Subcutaneous adipose tissue (tissue), 4 donors: ENCODE results near the gene WDPCP. TPM values are rescaled to one million over a fixed set of nuclear protein-coding genes. Genes with fewer than 3 reads are reported as not detected.

ENCODE experiments used
- total RNA-seq, 4 donors: library from RNA; depleted of rRNA; stranded (reverse); fragments of >200 nt; gene quantifications; one replicate each; pipeline ENCODE4 v1.1.0, GENCODE V29; 2016
- TF ChIP-seq, protein P1 (sequence below): fragments of 450-650 bp; IDR thresholded peaks from one replicate; pipeline ENCODE4 v1.5.1; 2016; ENCODE audit warnings: low read depth, mild to moderate bottlenecking, control low read depth, antibody characterized with exemption, moderate library complexity

WDPCP gene
- total RNA-seq, 4 donors from 2014 or later, result 19.5 to 29.5 (median 22.9) TPM

DNA sequence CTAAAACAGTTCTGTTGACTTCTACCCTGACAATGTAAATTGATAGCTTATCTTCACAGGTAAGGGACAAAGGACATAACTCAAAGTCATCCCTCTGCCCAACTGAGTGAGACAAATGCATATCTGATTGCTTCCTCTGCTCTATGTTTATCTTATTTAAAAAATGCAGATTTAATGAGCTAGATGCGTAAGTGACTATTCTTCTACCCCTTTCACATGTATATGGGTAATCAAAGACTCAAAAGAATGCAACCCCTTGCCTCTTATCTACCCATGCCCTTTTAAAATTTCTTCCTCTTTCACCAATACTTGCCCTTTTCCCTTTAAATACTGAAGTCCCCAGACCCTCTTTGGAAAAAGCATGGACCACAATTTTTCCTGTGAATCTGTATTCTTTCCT lies 253.4 kb downstream of the WDPCP start:
- TF ChIP-seq, protein P1, sequence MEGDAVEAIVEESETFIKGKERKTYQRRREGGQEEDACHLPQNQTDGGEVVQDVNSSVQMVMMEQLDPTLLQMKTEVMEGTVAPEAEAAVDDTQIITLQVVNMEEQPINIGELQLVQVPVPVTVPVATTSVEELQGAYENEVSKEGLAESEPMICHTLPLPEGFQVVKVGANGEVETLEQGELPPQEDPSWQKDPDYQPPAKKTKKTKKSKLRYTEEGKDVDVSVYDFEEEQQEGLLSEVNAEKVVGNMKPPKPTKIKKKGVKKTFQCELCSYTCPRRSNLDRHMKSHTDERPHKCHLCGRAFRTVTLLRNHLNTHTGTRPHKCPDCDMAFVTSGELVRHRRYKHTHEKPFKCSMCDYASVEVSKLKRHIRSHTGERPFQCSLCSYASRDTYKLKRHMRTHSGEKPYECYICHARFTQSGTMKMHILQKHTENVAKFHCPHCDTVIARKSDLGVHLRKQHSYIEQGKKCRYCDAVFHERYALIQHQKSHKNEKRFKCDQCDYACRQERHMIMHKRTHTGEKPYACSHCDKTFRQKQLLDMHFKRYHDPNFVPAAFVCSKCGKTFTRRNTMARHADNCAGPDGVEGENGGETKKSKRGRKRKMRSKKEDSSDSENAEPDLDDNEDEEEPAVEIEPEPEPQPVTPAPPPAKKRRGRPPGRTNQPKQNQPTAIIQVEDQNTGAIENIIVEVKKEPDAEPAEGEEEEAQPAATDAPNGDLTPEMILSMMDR, result no peak

DNA sequence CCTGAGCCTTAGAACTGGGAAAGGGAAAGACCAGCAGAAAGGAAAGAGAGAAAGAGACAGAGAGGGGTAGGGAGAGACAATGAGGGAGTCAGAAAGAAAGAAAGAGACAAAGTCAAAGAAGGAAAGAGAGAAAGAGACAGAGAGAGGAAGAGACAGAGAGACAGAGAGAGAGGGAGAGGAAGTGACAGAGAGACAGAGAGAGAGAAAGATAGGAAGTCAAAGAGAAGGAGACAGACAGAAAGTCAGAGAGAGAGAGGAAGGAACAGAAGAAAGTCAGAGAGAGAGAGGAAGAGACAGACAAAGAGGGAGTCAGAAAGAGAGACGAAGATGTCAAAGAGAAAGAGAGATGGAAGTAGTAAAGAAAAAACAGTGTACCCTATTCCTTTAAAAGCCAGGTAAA lies 261.8 kb downstream of the WDPCP start:
- TF ChIP-seq, protein P1, result no peak

DNA sequence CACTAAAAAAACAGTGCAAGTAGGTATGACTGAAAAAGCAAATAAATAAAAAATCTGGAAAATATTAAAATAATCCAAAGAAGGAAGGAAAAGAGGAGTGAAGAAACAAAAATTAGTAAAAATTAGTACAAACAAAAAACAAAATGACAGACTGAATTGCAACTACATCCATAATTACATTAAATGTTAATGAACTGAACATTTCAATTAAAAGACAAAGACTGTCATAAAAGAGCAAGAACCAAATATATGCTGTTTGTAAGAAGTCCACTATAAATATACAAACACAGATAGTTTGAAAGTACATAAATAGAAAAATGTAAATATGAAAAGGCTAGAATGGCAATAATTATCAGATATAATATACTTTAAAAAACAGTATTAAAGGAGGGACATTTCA lies 267.6 kb downstream of the WDPCP start:
- TF ChIP-seq, protein P1, result no peak

- TF ChIP-seq, protein P1, result no peak
Measured at GRCh38 chr2:63310614-63311013, 277.7 kb downstream of the WDPCP start.

GRCh38 chr2:63301481-63301880 lies 286.8 kb downstream of the WDPCP start:
- TF ChIP-seq, protein P1, result no peak

- TF ChIP-seq, protein P1, result no peak
Measured at GRCh38 chr2:63300835-63301234, 287.4 kb downstream of the WDPCP start.

GRCh38 chr2:63287956-63288355 lies 300.3 kb downstream of the WDPCP start:
- TF ChIP-seq, protein P1, result no peak
